Mucosa of rectum (tissue), 2 donors: Measurements from ENCODE around the gene GALR2.
"Not testable (repeated sequence)": the region's sequence is repeated elsewhere in the genome, so short reads cannot be mapped to it uniquely, and the experiment has no call there.

Experiments used
- H3K27ac ChIP-seq, 2 donors: one replicate each; pipeline ENCODE4 v1.7.0; 2013; ENCODE audit warnings: inconsistent platforms in 2 of 2, low read depth in 2 of 2, low read length in 2 of 2
- H3K27me3 ChIP-seq, 2 donors: one replicate each; pipeline ENCODE4 v1.7.0; 2013; ENCODE audit warnings: low read length in 2 of 2; ENCODE audit not compliant: control insufficient read depth in 2 of 2, insufficient read depth in 2 of 2
- H3K36me3 ChIP-seq, 2 donors: one replicate each; pipeline ENCODE4 v1.7.0; 2013; ENCODE audit warnings: low read length in 2 of 2; ENCODE audit not compliant: control insufficient read depth in 2 of 2, insufficient read depth in 2 of 2
- H3K4me1 ChIP-seq, 2 donors: one replicate each; pipeline ENCODE4 v1.7.0; 2013; ENCODE audit warnings: low read length in 2 of 2, mild to moderate bottlenecking in 1 of 2; ENCODE audit not compliant: control insufficient read depth in 2 of 2, insufficient read depth in 2 of 2
- H3K4me3 ChIP-seq, 2 donors: one replicate each; pipeline ENCODE4 v1.7.0; 2013; ENCODE audit warnings: low read length in 2 of 2
- H3K9ac ChIP-seq, 2 donors: one replicate each; pipeline ENCODE4 v1.7.0; 2013; ENCODE audit warnings: low read length in 2 of 2, low read depth in 1 of 2, mild to moderate bottlenecking in 1 of 2
- H3K9me3 ChIP-seq, 2 donors: one replicate each; pipeline ENCODE4 v1.7.0; 2013; ENCODE audit warnings: low read length in 2 of 2; ENCODE audit not compliant: control insufficient read depth in 2 of 2
- donor health status: healthy.
- donor health status: Normal muscosa, but diverticular disease.

The GALR2 gene

GRCh38 chr17:76071531-76072147, 2.9 kb upstream of the GALR2 start:
- peaks cover 20 to 24% of the 10 kb centered on the region in 2 donors for H3K4me1 ChIP-seq

GRCh38 chr17:76072148-76072858, 2.3 kb upstream of the GALR2 start, which contains the start of gene SRP68:
Gene SRP68 (minus strand): TSS chr17:76072517. CDS start chr17:76072491, 26 bp downstream.
- Histone ChIP-seq H3K27ac (peak within 1 kb of the TSS; percentile 50 to 72), H3K27me3 (peaks cover 33 to 34% of the 10 kb centered on the region in 2 donors), H3K36me3 (peaks cover 5 to 10% of the 10 kb centered on the region in 2 donors), H3K4me3 (peak within 1 kb of the TSS; percentile 89 to 97), H3K9me3 (no peaks in the 10 kb centered on the region), H3K4me1 (peaks cover 20 to 26% of the 10 kb centered on the region in 2 donors), H3K9ac (peak within 1 kb of the TSS; percentile 81 to 92)

More at GRCh38 chr17:76071531-76072147, 2.9 kb upstream of the GALR2 start:
- Histone ChIP-seq H3K4me3 (peak overlapping the region; percentile 89 to 97), H3K27ac (peak overlapping the region; percentile 50 to 72), H3K9ac (peak overlapping the region; percentile 80 to 92), H3K27me3 (peaks cover 27% of the 10 kb centered on the region in 2 donors), H3K36me3 (peaks cover 9 to 16% of the 10 kb centered on the region in 2 donors), H3K9me3 (no peaks in the 10 kb centered on the region)

GRCh38 chr17:76075364-76076145, 974 bp downstream of the GALR2 start:
- no peaks in the 10 kb centered on the region for H3K36me3 ChIP-seq
- no peaks in the 10 kb centered on the region for H3K9me3 ChIP-seq
- peaks cover 20 to 25% of the 10 kb centered on the region in 2 donors for H3K4me1 ChIP-seq
- no peak overlapping the region for H3K4me3 ChIP-seq
- H3K27ac ChIP-seq: no peak overlapping the region
- H3K9ac ChIP-seq: no peak overlapping the region
- H3K27me3 ChIP-seq: peaks cover 57% of the 10 kb centered on the region in 2 donors

- H3K4me1 ChIP-seq: peaks cover 18 to 20% of the 10 kb centered on the region in 2 donors
- peaks cover 57% of the 10 kb centered on the region in 2 donors for H3K27me3 ChIP-seq
- H3K9ac ChIP-seq: no peak overlapping the region
- H3K4me3 ChIP-seq: no peak overlapping the region
- no peaks in the 10 kb centered on the region for H3K9me3 ChIP-seq
- no peak overlapping the region for H3K27ac ChIP-seq
- H3K36me3 ChIP-seq: no peaks in the 10 kb centered on the region
These were observed 1.7 kb downstream of the GALR2 start for GRCh38 chr17:76076146-76076764.

GRCh38 chr17:76076765-76077583, 2.4 kb downstream of the GALR2 start:
- Histone ChIP-seq H3K9me3 (no peaks in the 10 kb centered on the region), H3K27me3 (peaks cover 57% of the 10 kb centered on the region in 2 donors), H3K9ac (no peak overlapping the region), H3K4me1 (peaks cover 14 to 15% of the 10 kb centered on the region in 2 donors), H3K36me3 (no peaks in the 10 kb centered on the region), H3K27ac (no peak overlapping the region), H3K4me3 (no peak overlapping the region)

- Histone ChIP-seq H3K27me3 (peaks cover 57% of the 10 kb centered on the region in 2 donors), H3K4me1 (peaks cover 12 to 13% of the 10 kb centered on the region in 2 donors)
These were observed 3.1 kb downstream of the GALR2 start for GRCh38 chr17:76077584-76078110.

GRCh38 chr17:76078370-76078769, 3.8 kb downstream of the GALR2 start:
- H3K36me3 ChIP-seq, H3K4me3 ChIP-seq, H3K9ac ChIP-seq, H3K27ac ChIP-seq, H3K9me3 ChIP-seq, H3K4me1 ChIP-seq: not testable (repeated sequence)
- H3K27me3 ChIP-seq: peaks cover 57% of the 10 kb centered on the region in 2 donors

More at GRCh38 chr17:76077584-76078110, 3.1 kb downstream of the GALR2 start:
- Histone ChIP-seq H3K9me3 (no peaks in the 10 kb centered on the region), H3K4me3 (no peak overlapping the region), H3K36me3 (peaks cover 0 to 4% of the 10 kb centered on the region in 2 donors), H3K27ac (no peak overlapping the region), H3K9ac (no peak overlapping the region)

GRCh38 chr17:76078860-76079534, 4.4 kb downstream of the GALR2 start, which contains the start of gene ZACN:
Gene ZACN (plus strand): TSS chr17:76079182. CDS start chr17:76079265, 83 bp downstream.
- H3K27ac ChIP-seq: no peak within 1 kb of the TSS
- no peaks in the 10 kb centered on the region for H3K9me3 ChIP-seq
- peaks cover 9% of the 10 kb centered on the region in 2 donors for H3K4me1 ChIP-seq
- H3K27me3 ChIP-seq: peaks cover 54 to 55% of the 10 kb centered on the region in 2 donors
- no peak within 1 kb of the TSS for H3K4me3 ChIP-seq
- no peak within 1 kb of the TSS for H3K9ac ChIP-seq
- H3K36me3 ChIP-seq: peaks cover 5 to 12% of the 10 kb centered on the region in 2 donors
